ENCODE data around the gene AGXT2.

AGXT2 gene

DNA sequence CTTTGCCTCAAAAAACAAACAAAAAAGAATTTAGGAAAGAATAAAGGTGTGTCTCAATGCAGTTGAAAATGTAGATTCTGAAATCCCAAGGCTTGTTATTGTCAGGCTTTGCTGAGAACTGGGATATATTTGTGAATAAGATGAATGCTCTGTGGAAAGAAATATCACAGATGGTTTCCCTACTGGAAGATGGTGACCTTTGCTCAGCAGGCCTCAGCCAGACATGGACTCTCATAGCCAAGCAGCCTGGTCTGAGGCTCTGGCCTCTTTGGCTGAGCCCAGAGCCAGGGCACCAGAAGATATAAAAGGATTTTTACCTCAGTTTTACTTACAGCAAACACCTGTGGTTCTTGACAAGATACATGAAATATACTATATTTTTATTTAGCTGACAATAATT, 37.1 kb downstream of the AGXT2 start:
- Histone ChIP-seq H3K27me3 (ENCODE audit: control insufficient read depth in 1 of 2, insufficient read depth in 2 of 2, low read length in 2 of 2) (no peaks in the 10 kb centered on the region), H3K36me3 (ENCODE audit: insufficient read depth, low read length) (no peaks in the 10 kb centered on the region), H3K9ac (ENCODE audit: low read length) (no peak overlapping the region), H3K4me3 (ENCODE audit: low read depth in 1 of 2, low read length in 2 of 2) (no peak overlapping the region), H3K9me3 (ENCODE audit: low read length) (no peaks in the 10 kb centered on the region), H3K4me1 (ENCODE audit: insufficient read depth, low read length) (no peaks in the 10 kb centered on the region), H3K27ac (ENCODE audit: low read depth, low read length) (no peak overlapping the region)

GRCh38 chr5:35009657-35010056, 38.1 kb downstream of the AGXT2 start:
- Histone ChIP-seq H3K36me3 (ENCODE audit: insufficient read depth, low read length) (no peaks in the 10 kb centered on the region), H3K9me3 (ENCODE audit: low read length) (no peaks in the 10 kb centered on the region), H3K27me3 (ENCODE audit: control insufficient read depth in 1 of 2, insufficient read depth in 2 of 2, low read length in 2 of 2) (no peaks in the 10 kb centered on the region), H3K27ac (ENCODE audit: low read depth, low read length) (no peak overlapping the region), H3K4me3 (ENCODE audit: low read depth in 1 of 2, low read length in 2 of 2) (no peak overlapping the region), H3K4me1 (ENCODE audit: insufficient read depth, low read length) (no peaks in the 10 kb centered on the region), H3K9ac (ENCODE audit: low read length) (no peak overlapping the region)

DNA sequence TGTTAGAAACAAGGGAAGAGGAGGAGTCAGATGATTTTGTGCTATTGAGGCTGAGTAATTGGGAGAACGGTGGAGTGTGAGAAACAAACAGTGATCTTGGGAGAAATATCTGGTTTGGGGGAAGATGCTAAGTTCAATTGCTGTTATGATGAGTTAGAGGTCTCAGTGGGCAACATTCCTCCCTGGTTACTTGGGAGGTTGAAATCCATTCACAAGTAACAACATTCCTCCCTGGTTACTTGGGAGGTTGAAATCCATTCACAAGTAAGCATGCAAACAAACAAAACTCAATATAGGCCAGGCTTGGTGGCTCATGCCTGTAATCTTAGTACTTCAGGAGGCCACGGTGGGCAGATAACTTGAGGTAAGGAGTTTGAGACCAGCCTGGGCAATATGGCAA, 38.7 kb downstream of the AGXT2 start:
- no peaks in the 10 kb centered on the region for H3K9me3 ChIP-seq (ENCODE audit: low read length)
- no peak overlapping the region for H3K9ac ChIP-seq (ENCODE audit: low read length)
- no peaks in the 10 kb centered on the region for H3K27me3 ChIP-seq (ENCODE audit: control insufficient read depth in 1 of 2, insufficient read depth in 2 of 2, low read length in 2 of 2)
- H3K36me3 ChIP-seq (ENCODE audit: insufficient read depth, low read length) = no peaks in the 10 kb centered on the region
- H3K4me1 ChIP-seq (ENCODE audit: insufficient read depth, low read length) = no peaks in the 10 kb centered on the region
- no peak overlapping the region for H3K4me3 ChIP-seq (ENCODE audit: low read depth in 1 of 2, low read length in 2 of 2)
- H3K27ac ChIP-seq (ENCODE audit: low read depth, low read length) = no peak overlapping the region

DNA sequence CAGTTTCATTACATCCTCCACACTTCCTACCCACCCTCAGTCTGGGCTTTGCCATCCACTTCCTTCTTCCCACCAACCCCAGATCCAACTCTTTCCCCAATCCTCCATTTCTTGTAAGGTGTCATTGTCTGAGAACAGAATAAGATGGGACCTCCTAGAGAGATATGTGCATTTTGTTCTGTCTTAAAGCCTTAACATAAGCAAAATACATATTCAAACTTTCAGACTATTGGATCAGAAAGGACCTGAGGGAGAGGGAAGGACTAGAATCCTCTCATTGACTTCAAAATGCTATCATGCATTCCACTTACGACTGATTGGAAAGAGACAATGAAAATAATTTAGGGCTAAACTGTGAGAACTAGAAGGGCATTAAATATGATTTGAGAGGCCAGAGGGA, 43.0 kb downstream of the AGXT2 start:
- Histone ChIP-seq H3K4me1 (ENCODE audit: insufficient read depth, low read length) (no peaks in the 10 kb centered on the region), H3K4me3 (ENCODE audit: low read depth in 1 of 2, low read length in 2 of 2) (no peak overlapping the region), H3K9me3 (ENCODE audit: low read length) (no peaks in the 10 kb centered on the region), H3K36me3 (ENCODE audit: insufficient read depth, low read length) (no peaks in the 10 kb centered on the region), H3K27ac (ENCODE audit: low read depth, low read length) (no peak overlapping the region), H3K9ac (ENCODE audit: low read length) (no peak overlapping the region), H3K27me3 (ENCODE audit: control insufficient read depth in 1 of 2, insufficient read depth in 2 of 2, low read length in 2 of 2) (peaks cover 0 to 4% of the 10 kb centered on the region in 2 donors)

GRCh38 chr5:35004200-35004599, 43.5 kb downstream of the AGXT2 start:
- Histone ChIP-seq H3K4me3 (ENCODE audit: low read depth in 1 of 2, low read length in 2 of 2) (no peak overlapping the region), H3K4me1 (ENCODE audit: insufficient read depth, low read length) (no peaks in the 10 kb centered on the region), H3K27me3 (ENCODE audit: control insufficient read depth in 1 of 2, insufficient read depth in 2 of 2, low read length in 2 of 2) (peaks cover 0 to 4% of the 10 kb centered on the region in 2 donors), H3K9me3 (ENCODE audit: low read length) (no peaks in the 10 kb centered on the region), H3K9ac (ENCODE audit: low read length) (no peak overlapping the region), H3K36me3 (ENCODE audit: insufficient read depth, low read length) (no peaks in the 10 kb centered on the region), H3K27ac (ENCODE audit: low read depth, low read length) (no peak overlapping the region)

- Histone ChIP-seq H3K9me3 (ENCODE audit: low read length) (no peaks in the 10 kb centered on the region), H3K9ac (ENCODE audit: low read length) (no peak overlapping the region), H3K27me3 (ENCODE audit: control insufficient read depth in 1 of 2, insufficient read depth in 2 of 2, low read length in 2 of 2) (peaks cover 0 to 4% of the 10 kb centered on the region in 2 donors), H3K36me3 (ENCODE audit: insufficient read depth, low read length) (no peaks in the 10 kb centered on the region), H3K27ac (ENCODE audit: low read depth, low read length) (no peak overlapping the region), H3K4me3 (ENCODE audit: low read depth in 1 of 2, low read length in 2 of 2) (no peak overlapping the region), H3K4me1 (ENCODE audit: insufficient read depth, low read length) (no peaks in the 10 kb centered on the region)
Measured at GRCh38 chr5:35003018-35003957, 44.5 kb downstream of the AGXT2 start.

- peaks cover 0 to 4% of the 10 kb centered on the region in 2 donors for H3K27me3 ChIP-seq (ENCODE audit: control insufficient read depth in 1 of 2, insufficient read depth in 2 of 2, low read length in 2 of 2)
- no peaks in the 10 kb centered on the region for H3K4me1 ChIP-seq (ENCODE audit: insufficient read depth, low read length)
- no peaks in the 10 kb centered on the region for H3K36me3 ChIP-seq (ENCODE audit: insufficient read depth, low read length)
- H3K9me3 ChIP-seq (ENCODE audit: low read length) = no peaks in the 10 kb centered on the region
- H3K27ac ChIP-seq (ENCODE audit: low read depth, low read length) = no peak overlapping the region
- no peak overlapping the region for H3K4me3 ChIP-seq (ENCODE audit: low read depth in 1 of 2, low read length in 2 of 2)
- no peak overlapping the region for H3K9ac ChIP-seq (ENCODE audit: low read length)
Measured at GRCh38 chr5:35002459-35002858, 45.3 kb downstream of the AGXT2 start.

DNA sequence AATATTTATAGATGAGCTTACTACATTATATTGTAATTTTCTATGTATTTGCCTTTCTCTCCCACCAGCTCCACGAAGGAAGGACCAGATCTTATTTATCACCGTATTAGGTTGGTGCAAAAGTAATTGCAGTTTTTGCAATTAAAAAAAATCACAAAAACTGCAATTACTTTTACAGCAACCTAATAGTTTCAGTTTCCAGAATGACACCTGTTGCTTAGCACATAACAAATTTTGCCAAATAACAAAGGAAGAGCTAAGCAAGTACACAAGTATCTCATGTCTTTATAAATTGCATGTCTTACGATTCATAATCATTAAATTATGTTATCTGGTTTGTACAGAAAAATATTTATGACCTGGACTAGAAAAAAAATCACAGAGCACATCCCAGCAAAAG, 45.9 kb downstream of the AGXT2 start:
- Histone ChIP-seq H3K9ac (ENCODE audit: low read length) (no peak overlapping the region), H3K4me1 (ENCODE audit: insufficient read depth, low read length) (no peaks in the 10 kb centered on the region), H3K9me3 (ENCODE audit: low read length) (no peaks in the 10 kb centered on the region), H3K27me3 (ENCODE audit: control insufficient read depth in 1 of 2, insufficient read depth in 2 of 2, low read length in 2 of 2) (peaks cover 0 to 4% of the 10 kb centered on the region in 2 donors), H3K27ac (ENCODE audit: low read depth, low read length) (no peak overlapping the region), H3K36me3 (ENCODE audit: insufficient read depth, low read length) (no peaks in the 10 kb centered on the region), H3K4me3 (ENCODE audit: low read depth in 1 of 2, low read length in 2 of 2) (no peak overlapping the region)

DNA sequence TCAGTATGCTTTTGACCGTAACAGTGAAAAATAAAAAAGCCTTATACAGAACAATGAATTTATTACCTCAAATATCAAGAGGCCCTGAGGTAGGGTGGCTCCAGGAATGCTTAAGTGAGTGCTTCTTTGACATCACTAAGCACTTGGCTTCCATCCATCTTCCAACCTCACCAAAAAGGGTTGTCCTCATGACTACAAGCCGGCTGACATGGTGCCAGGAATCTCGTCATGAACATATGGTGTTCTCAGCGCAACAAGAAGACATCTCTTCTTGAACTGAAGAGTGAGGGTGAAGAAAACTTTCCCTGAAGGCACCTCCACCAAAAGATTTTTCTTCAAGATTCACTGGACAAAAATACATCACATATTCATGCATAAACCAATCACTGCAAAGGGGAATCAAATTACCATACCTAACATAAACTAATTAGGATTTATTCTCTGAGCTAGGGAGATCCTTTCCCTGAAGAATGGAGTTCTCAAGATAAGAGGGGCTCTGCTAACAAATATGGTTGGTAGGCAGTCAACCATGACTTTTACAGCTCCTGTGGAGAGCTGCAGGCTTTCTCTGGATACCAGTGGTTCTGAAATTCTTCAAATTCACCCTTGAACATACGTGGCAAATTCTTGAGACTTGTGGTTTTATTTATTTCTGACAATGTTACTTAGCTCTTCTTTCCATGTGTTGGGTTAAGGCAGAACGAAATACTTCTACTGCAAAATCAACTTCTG, 49.5 kb downstream of the AGXT2 start:
- peaks cover 0 to under 1% of the 10 kb centered on the region in 2 donors for H3K27me3 ChIP-seq (ENCODE audit: control insufficient read depth in 1 of 2, insufficient read depth in 2 of 2, low read length in 2 of 2)
- H3K4me1 ChIP-seq (ENCODE audit: insufficient read depth, low read length) = no peaks in the 10 kb centered on the region
- no peaks in the 10 kb centered on the region for H3K36me3 ChIP-seq (ENCODE audit: insufficient read depth, low read length)
- H3K4me3 ChIP-seq (ENCODE audit: low read depth in 1 of 2, low read length in 2 of 2) = no peak overlapping the region
- H3K9ac ChIP-seq (ENCODE audit: low read length) = no peak overlapping the region
- H3K27ac ChIP-seq (ENCODE audit: low read depth, low read length) = no peak overlapping the region
- no peaks in the 10 kb centered on the region for H3K9me3 ChIP-seq (ENCODE audit: low read length)

GRCh38 chr5:34996261-34996660, 51.5 kb downstream of the AGXT2 start:
- H3K4me3 ChIP-seq (ENCODE audit: low read depth in 1 of 2, low read length in 2 of 2) = no peak overlapping the region
- H3K9me3 ChIP-seq (ENCODE audit: low read length) = no peaks in the 10 kb centered on the region
- no peaks in the 10 kb centered on the region for H3K36me3 ChIP-seq (ENCODE audit: insufficient read depth, low read length)
- H3K4me1 ChIP-seq (ENCODE audit: insufficient read depth, low read length) = no peaks in the 10 kb centered on the region
- no peak overlapping the region for H3K9ac ChIP-seq (ENCODE audit: low read length)
- H3K27ac ChIP-seq (ENCODE audit: low read depth, low read length) = no peak overlapping the region
- no peaks in the 10 kb centered on the region for H3K27me3 ChIP-seq (ENCODE audit: control insufficient read depth in 1 of 2, insufficient read depth in 2 of 2, low read length in 2 of 2)

DNA sequence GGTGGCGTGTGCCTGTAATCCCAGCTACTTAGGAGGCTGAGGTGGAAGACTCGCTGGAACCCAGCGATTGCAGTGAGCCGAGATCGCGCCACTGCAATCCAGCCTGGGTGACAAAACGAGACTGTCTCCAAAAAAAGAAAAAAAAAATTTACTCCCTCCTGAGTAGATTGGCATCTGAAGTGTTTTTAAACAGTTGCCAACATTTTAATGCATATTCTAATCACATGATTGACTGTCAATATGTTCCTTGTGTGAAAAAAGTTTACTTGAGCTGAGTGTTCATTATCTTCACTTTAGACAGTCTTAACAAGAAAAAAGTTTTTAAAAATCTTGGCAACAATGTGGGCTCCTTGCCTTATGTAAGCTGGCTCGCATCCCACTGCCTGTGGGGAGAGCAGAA, 53.8 kb downstream of the AGXT2 start:
- Histone ChIP-seq H3K27ac (ENCODE audit: low read depth, low read length) (no peak overlapping the region), H3K9me3 (ENCODE audit: low read length) (no peaks in the 10 kb centered on the region), H3K4me3 (ENCODE audit: low read depth in 1 of 2, low read length in 2 of 2) (no peak overlapping the region), H3K4me1 (ENCODE audit: insufficient read depth, low read length) (no peaks in the 10 kb centered on the region), H3K27me3 (ENCODE audit: control insufficient read depth in 1 of 2, insufficient read depth in 2 of 2, low read length in 2 of 2) (no peaks in the 10 kb centered on the region), H3K9ac (ENCODE audit: low read length) (no peak overlapping the region), H3K36me3 (ENCODE audit: insufficient read depth, low read length) (no peaks in the 10 kb centered on the region)
